SHP77 treated with DMSO at 0.1 percent for 48 hours (cell line): ENCODE results near the gene PEDS1.
"Not testable (repeated sequence)": the region's sequence is repeated elsewhere in the genome, so short reads cannot be mapped to it uniquely, and the experiment has no call there.

Experiments used
- DNase-seq: peaks from one replicate; lab custom pipeline; 2025; lab: John Stamatoyannopoulos, UW

Gene PEDS1

GRCh38 chr20:50153500-50154377, at the start of gene PEDS1:
PEDS1 (minus strand) TSS chr20:50153723; CDS start chr20:50153637, 86 bp downstream.
- DNase-seq: peak; percentile 56

- no peak for DNase-seq
Observed at GRCh38 chr20:50202677-50203076, 49.2 kb upstream of the PEDS1 start.

- not testable (repeated sequence) for DNase-seq
Observed at GRCh38 chr20:50201710-50202109, 48.2 kb upstream of the PEDS1 start.

GRCh38 chr20:50200482-50201104, 47.1 kb upstream of the PEDS1 start:
- DNase-seq: no peak

- no peak for DNase-seq
Observed at GRCh38 chr20:50199703-50200102, 46.2 kb upstream of the PEDS1 start.

- no peak for DNase-seq
Observed at GRCh38 chr20:50198716-50199115, 45.2 kb upstream of the PEDS1 start.

- DNase-seq: no peak
Observed at GRCh38 chr20:50198180-50198666, 44.7 kb upstream of the PEDS1 start.

GRCh38 chr20:50197463-50198179, 44.1 kb upstream of the PEDS1 start:
- no peak for DNase-seq

- no peak for DNase-seq
Observed at GRCh38 chr20:50196896-50197295, 43.4 kb upstream of the PEDS1 start.

GRCh38 chr20:50196248-50196647, 42.7 kb upstream of the PEDS1 start:
- DNase-seq: no peak

- no peak for DNase-seq
Observed at GRCh38 chr20:50195524-50196120, 42.1 kb upstream of the PEDS1 start.

- DNase-seq: no peak
Observed at GRCh38 chr20:50194831-50195523, 41.5 kb upstream of the PEDS1 start.

- no peak for DNase-seq
Observed at GRCh38 chr20:50194422-50194830, 40.9 kb upstream of the PEDS1 start.

GRCh38 chr20:50193836-50194421, 40.4 kb upstream of the PEDS1 start:
- DNase-seq: no peak

GRCh38 chr20:50193199-50193835, 39.8 kb upstream of the PEDS1 start:
- DNase-seq: no peak

GRCh38 chr20:50192364-50193198, 39.1 kb upstream of the PEDS1 start:
- DNase-seq: no peak

- DNase-seq: peak; percentile 67
Observed at GRCh38 chr20:50191544-50192363, 38.2 kb upstream of the PEDS1 start.

- DNase-seq: no peak
Observed at GRCh38 chr20:50191065-50191543, 37.6 kb upstream of the PEDS1 start.
